Melanocyte of skin (primary cell): ENCODE results near the gene CACNG3. TPM values are rescaled to one million over a fixed set of nuclear protein-coding genes. Genes with fewer than 3 reads are reported as not detected.

Experiments used
- small RNA-seq, 2 donors: library from RNA; depleted of rRNA; stranded (forward); fragments of <200 nt; gene quantifications; one replicate each; pipeline ENCODE3, GENCODE V24; 2012
- total RNA-seq, 2 donors: library from RNA; depleted of rRNA; stranded (reverse); fragments of >200 nt; gene quantifications; 2 replicates each; pipeline ENCODE4 v1.2.3, GENCODE V29; 2012

The CACNG3 gene
- not detected for total RNA-seq

DNA sequence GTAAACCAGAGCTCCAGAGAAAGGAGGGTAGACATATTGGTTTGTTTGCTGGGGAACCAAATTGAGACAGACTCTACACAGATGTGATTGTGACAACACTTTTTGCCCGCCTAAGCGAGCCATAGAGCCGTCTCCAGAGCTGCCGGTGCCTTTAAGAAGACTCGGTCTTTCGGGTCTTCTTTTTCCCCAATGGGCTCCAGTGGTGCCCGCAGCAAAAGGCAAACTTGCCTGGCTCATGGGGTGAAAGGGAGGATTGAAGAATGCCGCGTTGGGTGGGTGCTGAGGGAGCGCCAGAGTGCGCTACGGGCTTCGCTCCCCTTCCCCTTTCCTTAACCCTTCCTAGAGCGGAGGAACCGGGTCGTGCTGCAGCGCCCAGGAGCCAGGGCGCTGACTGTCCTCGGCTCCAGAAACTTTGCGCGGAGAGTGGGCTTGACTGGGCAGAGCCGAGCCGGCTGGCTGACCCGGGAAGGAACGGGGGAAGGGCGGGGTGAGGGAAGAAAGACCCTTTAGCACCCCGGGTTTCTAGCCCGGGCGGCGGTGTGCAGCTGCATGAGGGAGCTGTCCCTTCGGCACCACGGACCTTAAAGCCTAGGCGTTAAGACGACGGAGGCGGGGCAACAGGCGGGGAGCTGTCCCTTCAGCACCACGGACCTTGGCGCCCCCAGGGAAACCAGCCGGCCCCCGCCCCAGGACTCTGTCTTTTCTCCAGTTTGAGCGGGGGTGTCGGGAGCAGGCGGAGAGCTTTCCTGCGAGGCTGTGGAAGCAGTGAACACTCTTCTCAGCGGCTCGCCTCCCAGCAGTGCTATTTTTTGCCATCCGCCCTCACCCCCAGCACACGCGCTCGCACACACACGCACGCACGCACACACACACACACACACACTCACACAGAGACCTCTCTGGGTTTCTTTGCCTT is at the start of gene CACNG3:
CACNG3 (plus strand) TSS at position 880 of the 916 bp plus-strand sequence. CDS start 420 bp downstream, outside the sequence.

Small RNA genes lying within 50 kb of the gene (small RNA-seq; reads per million reads assigned to genes)
- 0 reads per million in 2 donors for gene RF00408
- 0 reads per million in 2 donors for gene RNU7-24P
